Measurements from ENCODE around the gene CD1C.

CD1C gene

DNA sequence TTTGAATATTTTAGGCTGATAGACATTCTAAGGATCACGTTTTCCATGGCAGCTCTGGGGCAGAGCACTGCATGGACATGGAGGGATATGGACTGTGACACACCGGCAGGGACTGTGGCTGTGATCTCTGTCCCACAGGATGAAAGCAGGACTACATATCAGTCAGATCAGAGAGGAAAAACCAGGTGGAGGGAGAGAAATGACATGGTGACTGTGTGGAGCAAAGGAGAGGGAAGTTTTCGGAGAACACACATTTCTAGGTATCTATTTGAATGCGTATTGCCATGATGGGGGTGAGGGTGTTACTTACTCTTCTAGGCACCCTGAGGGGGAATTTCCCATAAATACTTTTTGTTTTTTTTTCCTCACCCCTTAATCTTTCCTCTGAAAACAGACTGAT is 3.2 kb upstream of the CD1C start:
- no peak overlapping the region for H3K4me3 ChIP-seq (ENCODE audit: low read depth, low read length)
- no peak for DNase-seq (ENCODE audit: low read depth)
- TF ChIP-seq, protein P1, sequence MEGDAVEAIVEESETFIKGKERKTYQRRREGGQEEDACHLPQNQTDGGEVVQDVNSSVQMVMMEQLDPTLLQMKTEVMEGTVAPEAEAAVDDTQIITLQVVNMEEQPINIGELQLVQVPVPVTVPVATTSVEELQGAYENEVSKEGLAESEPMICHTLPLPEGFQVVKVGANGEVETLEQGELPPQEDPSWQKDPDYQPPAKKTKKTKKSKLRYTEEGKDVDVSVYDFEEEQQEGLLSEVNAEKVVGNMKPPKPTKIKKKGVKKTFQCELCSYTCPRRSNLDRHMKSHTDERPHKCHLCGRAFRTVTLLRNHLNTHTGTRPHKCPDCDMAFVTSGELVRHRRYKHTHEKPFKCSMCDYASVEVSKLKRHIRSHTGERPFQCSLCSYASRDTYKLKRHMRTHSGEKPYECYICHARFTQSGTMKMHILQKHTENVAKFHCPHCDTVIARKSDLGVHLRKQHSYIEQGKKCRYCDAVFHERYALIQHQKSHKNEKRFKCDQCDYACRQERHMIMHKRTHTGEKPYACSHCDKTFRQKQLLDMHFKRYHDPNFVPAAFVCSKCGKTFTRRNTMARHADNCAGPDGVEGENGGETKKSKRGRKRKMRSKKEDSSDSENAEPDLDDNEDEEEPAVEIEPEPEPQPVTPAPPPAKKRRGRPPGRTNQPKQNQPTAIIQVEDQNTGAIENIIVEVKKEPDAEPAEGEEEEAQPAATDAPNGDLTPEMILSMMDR (IDR thresholded peaks at IDR 0.05; ENCODE audit: control insufficient read depth, extremely low read depth, insufficient read depth): no peak

DNA sequence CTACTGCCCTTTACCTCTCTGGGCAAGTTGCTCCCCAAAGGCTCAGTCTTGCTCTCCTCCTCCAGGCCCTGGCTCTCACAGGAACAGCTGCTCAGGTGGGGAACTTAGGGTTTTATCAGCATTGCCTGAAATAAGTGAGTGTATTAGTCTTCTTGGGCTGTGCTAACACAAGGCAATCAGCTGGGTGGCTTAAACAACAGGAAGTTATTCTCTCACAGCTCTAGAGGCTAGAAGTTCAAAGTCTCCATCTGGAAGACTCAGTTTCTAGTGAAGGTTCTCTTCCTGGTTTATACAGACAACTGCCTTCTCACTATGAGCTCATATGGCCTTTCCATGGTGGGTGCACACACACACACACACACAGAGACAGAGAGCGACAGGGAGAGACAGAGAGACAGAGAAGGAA is 2.8 kb upstream of the CD1C start:
- TF ChIP-seq, protein P1 (IDR thresholded peaks at IDR 0.05; ENCODE audit: control insufficient read depth, extremely low read depth, insufficient read depth): no peak
- H3K4me3 ChIP-seq (ENCODE audit: low read depth, low read length): no peak overlapping the region
- no peak for DNase-seq (ENCODE audit: low read depth)

DNA sequence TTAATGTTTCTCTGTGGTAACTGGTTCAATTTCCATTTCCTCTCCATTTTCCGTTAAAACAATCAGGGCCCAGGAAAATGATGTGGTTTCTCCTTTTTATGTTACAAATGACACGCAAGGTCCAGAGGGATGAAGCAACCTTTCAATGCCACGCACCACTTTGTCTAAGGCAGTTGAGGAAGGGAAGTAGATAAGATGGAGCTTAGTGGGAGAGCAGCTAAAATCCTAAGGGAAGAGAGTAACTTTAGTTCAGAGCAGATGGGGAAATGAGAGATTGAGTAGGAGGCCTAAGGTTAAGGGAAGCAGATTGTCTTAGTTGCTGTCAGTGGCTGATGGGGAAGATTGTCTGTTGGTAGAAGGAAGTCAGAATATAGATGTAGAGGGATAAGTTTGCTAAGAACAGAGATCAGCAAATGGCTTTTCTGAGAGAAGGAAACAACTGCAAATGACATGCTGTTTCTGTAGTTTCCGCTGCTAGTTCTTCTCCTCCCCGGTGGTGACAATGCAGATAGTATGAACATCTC is 660 bp downstream of the CD1C start:
- no peak overlapping the region for H3K4me3 ChIP-seq (ENCODE audit: low read depth, low read length)
- TF ChIP-seq, protein P1 (IDR thresholded peaks at IDR 0.05; ENCODE audit: control insufficient read depth, extremely low read depth, insufficient read depth): no peak
- DNase-seq (ENCODE audit: low read depth): no peak

DNA sequence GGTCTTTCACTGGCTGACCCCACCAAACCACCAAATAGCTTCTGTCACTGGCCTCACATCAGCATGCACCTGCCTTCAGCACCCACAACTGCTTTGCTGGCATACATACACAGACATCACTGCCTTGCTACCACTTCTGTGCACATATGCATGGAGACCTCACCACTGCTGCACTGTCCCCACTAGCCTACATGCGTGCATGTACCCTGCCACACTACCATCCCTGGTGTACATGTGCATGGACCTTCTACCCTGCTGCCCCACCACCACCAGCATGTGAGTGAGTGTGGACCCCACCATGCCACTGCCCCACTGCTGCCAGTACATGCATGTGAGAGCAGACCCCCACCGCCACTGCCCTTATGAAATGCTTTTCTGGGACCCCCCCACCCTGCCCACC is 6.1 kb downstream of the CD1C start:
- DNase-seq (ENCODE audit: low read depth): no peak
- TF ChIP-seq, protein P1 (IDR thresholded peaks at IDR 0.05; ENCODE audit: control insufficient read depth, extremely low read depth, insufficient read depth): no peak
- no peak overlapping the region for H3K4me3 ChIP-seq (ENCODE audit: low read depth, low read length)

DNA sequence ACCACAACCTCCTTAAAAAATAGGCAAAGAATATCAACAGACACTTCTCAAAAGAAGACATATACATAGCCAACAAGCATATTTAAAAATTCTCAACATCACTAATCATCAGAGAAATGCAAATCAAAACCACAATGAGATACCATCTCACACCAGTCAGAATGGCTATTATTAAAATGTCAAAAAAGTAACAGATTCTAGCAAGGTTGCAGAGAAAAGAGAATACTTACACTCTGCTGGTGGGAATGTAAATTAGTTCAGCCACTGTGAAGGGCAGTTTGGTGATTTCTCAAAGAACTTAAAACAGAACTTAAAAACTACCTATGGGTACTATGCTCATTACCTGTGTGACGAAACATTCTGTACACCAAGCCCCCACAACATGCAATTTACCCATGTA is 20.9 kb downstream of the CD1C start:
- DNase-seq (ENCODE audit: low read depth): no peak
- no peak overlapping the region for H3K4me3 ChIP-seq (ENCODE audit: low read depth, low read length)
- TF ChIP-seq, protein P1 (IDR thresholded peaks at IDR 0.05; ENCODE audit: control insufficient read depth, extremely low read depth, insufficient read depth): no peak

DNA sequence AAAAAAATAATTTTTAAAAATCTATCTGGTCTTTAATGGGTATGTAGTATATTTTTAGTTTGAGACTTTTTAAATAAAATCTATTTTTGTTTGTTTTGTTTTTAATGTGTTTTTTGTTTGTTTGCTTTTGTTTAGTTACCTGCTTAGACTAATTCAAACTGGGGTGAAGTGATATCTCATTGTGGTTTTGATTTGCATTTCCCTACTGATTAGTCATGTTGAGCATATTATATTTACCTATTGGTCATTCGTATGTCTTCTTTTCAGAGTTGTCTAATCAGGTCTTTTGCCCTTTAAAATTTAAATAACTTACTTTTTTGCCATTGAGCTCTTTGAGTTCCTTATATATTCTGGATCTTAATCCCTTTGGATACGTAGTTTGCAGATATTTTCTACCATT is 21.3 kb downstream of the CD1C start:
- no peak overlapping the region for H3K4me3 ChIP-seq (ENCODE audit: low read depth, low read length)
- TF ChIP-seq, protein P1 (IDR thresholded peaks at IDR 0.05; ENCODE audit: control insufficient read depth, extremely low read depth, insufficient read depth): no peak
- no peak for DNase-seq (ENCODE audit: low read depth)

DNA sequence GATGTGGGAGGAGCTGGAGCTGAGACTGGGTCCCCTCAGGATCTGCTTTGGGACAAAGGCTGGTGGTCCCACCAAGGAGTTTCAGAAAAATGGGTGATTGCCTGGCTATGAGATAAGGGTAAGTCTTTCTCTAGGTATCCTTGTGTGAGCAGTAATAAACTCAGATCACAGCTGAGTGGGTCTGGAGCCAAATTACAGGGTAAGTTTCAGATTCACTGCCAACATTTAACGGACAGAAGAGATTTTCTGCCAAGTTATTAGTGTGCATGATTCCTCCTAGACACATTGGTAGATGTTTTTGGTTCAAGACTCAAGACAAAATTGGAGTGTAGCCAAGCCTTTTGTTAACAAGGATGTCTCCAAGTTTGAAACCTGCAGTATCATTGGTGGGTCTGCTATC is 34.1 kb downstream of the CD1C start:
- DNase-seq (ENCODE audit: low read depth): no peak
- H3K4me3 ChIP-seq (ENCODE audit: low read depth, low read length): no peak overlapping the region
- TF ChIP-seq, protein P1 (IDR thresholded peaks at IDR 0.05; ENCODE audit: control insufficient read depth, extremely low read depth, insufficient read depth): no peak
